HG02642 (cell line): ENCODE data around the gene CPB2.

Experiments used
- ATAC-seq: cut with Tn5 transposase; IDR thresholded peaks from one replicate; pipeline ENCODE4 v1.9.1; 2021; ENCODE audit warnings: mild to moderate bottlenecking; ENCODE audit not compliant: unreplicated experiment, poor library complexity

The CPB2 gene

GRCh38 chr13:46127358-46128023 is 22.7 kb upstream of the CPB2 start:
- no peak for ATAC-seq

- peak; percentile 69 for ATAC-seq
Measured at GRCh38 chr13:46126552-46127357, 21.9 kb upstream of the CPB2 start.

GRCh38 chr13:46126056-46126455 is 21.2 kb upstream of the CPB2 start:
- no peak for ATAC-seq

DNA sequence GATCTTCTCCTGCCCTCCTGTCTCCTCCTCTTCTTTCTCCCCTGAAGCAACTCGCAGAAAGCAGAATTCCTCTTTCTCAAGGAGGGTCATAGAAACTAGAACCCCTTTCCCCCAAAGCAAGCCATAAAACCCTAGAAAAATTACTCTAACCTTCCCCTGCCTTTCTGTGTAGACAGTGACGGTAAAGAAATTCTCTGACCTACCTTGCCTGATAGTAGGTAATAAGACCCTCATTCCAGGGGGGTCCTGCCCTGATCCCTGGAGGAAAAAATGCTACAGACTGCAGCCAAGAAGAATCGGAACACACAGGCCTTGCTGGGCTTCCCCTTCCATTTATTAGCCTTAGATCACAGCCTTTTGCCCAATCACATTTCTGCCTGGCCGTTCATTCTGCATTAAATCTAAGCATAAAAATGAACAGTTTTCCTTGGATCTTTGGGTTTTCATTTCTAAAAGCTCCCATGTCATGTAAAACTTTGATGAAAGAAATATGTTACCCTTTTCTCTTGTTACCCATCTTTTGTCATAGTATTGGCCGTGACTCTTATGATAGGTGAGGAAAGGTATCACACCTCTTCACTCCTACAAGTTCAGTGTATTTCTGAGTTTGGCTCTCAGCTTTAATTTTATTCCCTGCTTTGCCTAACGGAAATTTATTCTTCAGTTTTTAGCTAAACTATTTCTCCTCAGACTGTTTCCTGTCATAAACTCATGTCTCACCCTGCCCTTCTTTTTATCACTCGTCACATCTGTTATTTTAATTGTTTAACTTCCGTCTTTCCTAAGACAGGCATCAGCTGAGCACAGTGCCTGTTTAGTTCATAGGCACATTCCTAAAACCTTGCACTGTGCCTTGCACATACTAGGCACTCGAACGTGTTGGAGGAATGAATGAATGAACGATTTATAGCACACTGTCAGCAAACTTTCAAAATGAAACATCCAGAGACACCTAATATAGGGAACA is 20.4 kb upstream of the CPB2 start:
- ATAC-seq: no peak

DNA sequence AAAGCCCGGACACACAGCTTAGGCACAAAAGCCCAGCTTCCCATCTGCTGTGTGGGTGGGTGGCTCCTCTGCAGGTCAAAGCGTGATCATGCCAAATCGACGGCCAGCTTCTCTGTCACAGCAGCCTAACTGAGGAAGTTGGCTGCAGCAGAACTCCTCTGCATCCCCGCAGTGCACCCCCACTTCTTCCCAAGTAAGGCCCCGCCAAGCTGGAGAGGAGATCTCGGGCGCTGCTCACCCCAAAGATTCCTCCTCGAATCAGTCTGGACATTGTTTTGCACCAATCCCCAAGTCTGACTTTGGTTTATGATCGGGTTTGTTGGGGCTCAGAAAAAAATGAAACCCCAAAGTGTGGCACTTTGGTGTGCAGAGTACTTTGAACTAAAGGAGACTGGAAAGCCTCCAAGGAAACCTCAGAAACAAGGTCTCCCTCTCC is 19.7 kb upstream of the CPB2 start:
- no peak for ATAC-seq

GRCh38 chr13:46122304-46122703 is 17.5 kb upstream of the CPB2 start:
- no peak for ATAC-seq

DNA sequence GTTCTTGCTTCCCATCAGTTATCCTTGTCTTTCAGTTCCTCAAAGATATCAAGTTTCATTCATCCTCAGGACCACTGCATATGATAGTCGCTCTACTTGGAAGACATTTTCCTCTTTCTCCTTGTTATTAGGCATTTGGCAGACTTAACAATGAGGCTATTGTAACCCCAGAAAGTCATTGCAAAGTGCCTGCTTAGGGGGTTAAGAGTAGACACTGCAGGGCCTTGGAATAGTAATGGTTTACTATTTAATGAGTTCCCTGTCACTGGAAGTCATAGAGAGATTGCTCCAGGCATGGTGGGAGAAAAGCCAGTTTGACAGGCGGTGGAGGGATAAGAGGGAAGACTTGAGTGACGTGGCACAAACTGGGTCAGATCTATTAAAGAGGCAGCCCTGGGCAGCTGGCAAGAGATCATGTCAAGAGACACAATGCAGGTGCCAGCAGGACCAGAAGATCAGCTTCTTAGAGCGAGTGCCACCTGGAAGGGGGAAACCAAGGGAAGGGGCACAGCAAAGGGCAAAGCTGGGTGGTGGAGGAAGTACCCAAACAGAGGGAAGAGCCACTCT is 16.8 kb upstream of the CPB2 start:
- ATAC-seq: no peak

- ATAC-seq: no peak
Measured at GRCh38 chr13:46121033-46121432, 16.2 kb upstream of the CPB2 start.

GRCh38 chr13:46119883-46120614 is 15.2 kb upstream of the CPB2 start:
- no peak for ATAC-seq

DNA sequence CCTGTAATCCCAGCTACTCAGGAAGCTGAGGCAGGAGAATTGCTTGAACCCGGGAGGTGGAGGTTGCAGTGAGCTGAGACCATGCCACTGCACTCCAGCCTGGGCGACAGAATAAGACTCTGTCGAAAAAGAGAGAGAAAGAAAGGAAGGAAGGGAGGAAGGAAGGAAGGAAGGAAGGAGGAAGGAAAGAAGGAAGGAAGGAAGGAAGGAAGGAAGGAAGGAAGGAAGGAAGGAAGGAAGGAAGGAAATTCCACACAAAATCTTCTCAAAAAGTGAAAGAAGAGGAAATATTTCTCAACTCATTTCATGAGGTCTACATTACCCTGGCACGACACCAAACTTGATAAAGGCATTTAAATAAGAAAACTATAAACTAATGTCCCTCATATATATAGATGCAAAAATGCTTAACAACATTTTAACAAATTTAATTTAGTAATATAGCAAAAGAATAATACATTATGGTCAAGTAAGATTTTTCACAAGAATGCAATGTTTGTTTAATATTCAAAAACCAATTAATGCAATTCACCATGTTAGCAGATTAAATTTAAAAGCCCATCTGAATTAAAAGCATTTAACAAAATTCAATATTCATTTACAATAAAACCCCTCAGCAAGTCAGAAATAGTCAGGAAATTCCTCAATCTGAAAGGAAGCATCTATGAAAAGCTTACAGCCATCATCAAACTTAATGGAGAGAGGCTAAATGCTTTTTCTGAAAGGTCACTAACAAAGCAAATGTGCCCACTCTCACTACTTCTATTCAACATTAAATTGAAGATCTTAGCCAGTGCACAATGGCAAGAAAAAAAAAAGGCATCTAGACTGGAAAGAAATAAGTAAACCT is 12.0 kb upstream of the CPB2 start:
- no peak for ATAC-seq

- no peak for ATAC-seq
Measured at GRCh38 chr13:46114613-46115012, 9.8 kb upstream of the CPB2 start.

DNA sequence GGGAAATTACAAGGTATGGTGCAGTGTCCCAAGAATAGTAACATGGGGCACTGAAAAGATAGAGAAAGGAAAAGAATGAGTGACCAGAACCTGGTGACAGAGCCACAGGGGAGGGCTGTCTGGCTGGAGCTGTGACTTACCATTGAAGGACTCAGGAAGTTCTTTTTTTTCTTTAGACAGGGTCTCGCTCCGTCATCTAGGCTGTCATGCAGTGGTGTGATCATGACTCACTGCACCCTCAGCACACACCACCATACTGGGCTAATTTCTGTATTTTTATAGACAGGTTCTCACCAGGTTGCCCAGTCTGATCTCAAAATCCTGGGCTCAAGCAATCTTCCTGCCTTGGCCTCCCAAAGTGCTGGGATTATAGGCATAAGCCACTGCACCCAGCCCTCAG is 8.8 kb upstream of the CPB2 start:
- ATAC-seq: no peak

DNA sequence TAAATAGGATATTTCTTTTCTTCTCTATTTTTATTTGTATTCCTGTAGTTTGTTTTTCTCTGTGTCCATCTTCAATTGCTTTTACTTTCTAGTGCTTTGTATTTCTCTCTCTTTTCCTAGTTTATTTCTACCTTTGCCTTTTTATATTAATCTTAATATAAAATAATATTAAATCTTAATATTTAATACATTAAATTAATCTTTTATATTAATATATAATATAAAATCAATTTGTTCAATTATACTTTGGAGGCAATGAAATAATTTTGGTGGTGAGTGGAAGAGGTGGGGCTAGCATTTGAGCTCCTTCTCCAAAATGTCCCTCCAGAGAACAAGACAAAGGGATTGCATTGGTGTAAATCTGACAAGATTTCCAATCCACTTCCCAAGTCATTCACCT is 6.3 kb upstream of the CPB2 start:
- ATAC-seq: no peak

DNA sequence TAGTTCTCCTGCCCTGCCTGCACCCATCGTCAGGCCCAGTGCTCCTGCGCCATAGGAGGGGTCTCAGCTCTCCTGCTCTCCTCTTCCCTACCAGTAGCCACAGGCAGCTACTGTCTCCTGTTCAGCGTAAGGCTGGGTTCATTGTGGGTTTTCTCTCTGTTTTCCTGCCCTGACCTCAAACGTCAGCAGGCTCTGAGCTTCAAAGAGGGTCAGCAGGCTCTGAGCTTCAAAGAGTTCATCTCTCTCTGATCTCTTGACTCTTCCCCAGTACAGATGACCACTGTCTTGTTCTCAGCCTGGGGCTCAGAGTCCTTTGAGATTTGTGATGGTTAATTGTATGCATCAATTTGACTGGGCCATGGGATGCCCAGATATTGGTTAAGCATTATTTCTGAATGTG is 4.6 kb upstream of the CPB2 start:
- ATAC-seq: no peak

- ATAC-seq: no peak
Measured at GRCh38 chr13:46106839-46107371, 2.1 kb upstream of the CPB2 start.

GRCh38 chr13:46103037-46103436 is 1.8 kb downstream of the CPB2 start:
- no peak for ATAC-seq

DNA sequence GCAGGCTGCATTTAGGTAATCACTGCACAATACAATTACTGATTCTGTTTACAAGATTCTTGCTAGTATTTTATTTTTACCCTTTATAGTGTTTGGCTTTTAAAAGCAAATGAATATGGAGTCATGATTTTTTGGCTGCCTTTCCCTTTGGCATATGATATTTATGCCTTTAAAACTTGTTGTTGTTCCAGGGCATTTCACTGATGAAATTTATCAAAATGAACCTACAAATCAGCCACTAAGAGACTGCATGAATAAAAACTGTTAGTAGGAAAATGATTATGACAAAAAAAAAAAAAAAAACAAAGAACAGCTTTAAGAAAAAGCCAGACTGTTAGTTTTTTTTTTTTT is 2.6 kb downstream of the CPB2 start:
- no peak for ATAC-seq

- ATAC-seq: no peak
Measured at GRCh38 chr13:46101484-46102254, 3.2 kb downstream of the CPB2 start.
